OCI-LY7 (cell line): Measurements from ENCODE around the gene OAS1.

Experiments
- CTCF ChIP-seq: fragments of 200-600 bp; sonication (generic); conservative IDR thresholded peaks from 2 replicates; pipeline ENCODE4 v1.5.1; 2014; ENCODE audit warnings: mild to moderate bottlenecking, antibody characterized with exemption, low read length, moderate library complexity, mixed read lengths
- EZH2phosphoT487 ChIP-seq: fragments of 200-600 bp; sonication (generic); IDR thresholded peaks from 2 replicates; pipeline ENCODE4 v1.6.1; 2018; ENCODE audit warnings: low read depth, borderline replicate concordance, mild to moderate bottlenecking, mixed run types, antibody characterized with exemption, low read length, moderate library complexity, mixed read lengths

- TF ChIP-seq CTCF (no peak), EZH2phosphoT487 (no peak)
Observed at GRCh38 chr12:112947314-112947713, 40.6 kb downstream of the OAS1 start.
